C4-2B (cell line): ENCODE data around the gene FZD2.

ENCODE experiments used
- CTCF ChIP-seq: fragments of 450-650 bp; conservative IDR thresholded peaks from 2 replicates; pipeline ENCODE4 v1.5.1; 2017; ENCODE audit warnings: mild to moderate bottlenecking
- ZFX ChIP-seq: fragments of 450-650 bp; IDR thresholded peaks from 2 replicates; pipeline ENCODE4 v1.6.1; 2017

GRCh38 chr17:44536090-44536953 lies 21.0 kb upstream of the FZD2 start:
- TF ChIP-seq CTCF, result no peak
- TF ChIP-seq ZFX, result no peak
